MM.1S (cell line): ENCODE measurements around the gene ATXN1.

ENCODE experiments used
- EZH2 ChIP-seq: fragments of 300-600 bp; sonication (generic); optimal IDR thresholded peaks from 2 replicates; pipeline ENCODE3; 2017; ENCODE audit warnings: low read depth, mild to moderate bottlenecking, antibody characterized with exemption, low read length, mixed read lengths
- TF ChIP-seq, protein P1 (sequence below): fragments of 300-600 bp; sonication (generic); IDR thresholded peaks from 2 replicates; pipeline ENCODE4 v1.5.1; 2016; ENCODE audit warnings: antibody characterized with exemption, low read length, mixed read lengths

DNA sequence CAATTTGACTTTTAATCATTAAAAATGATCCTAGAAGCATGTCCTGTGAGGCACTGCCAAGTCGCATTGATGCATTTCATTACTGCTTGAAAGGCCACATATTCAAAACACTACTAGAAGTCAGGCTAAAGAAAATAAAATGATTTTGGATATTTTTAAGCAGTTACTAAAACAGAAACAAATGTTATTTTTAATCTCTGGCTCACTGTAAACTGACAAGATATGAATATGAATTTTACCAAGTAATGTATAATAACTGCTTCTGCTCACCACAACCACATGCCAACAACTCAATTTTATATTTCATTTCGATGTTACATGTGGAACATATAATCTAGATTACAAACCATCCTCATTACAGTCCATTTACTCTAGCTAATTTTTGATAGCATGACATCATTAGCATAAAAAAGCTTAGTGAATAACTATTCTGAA is 90.6 kb downstream of the ATXN1 start:
- TF ChIP-seq, protein P1, sequence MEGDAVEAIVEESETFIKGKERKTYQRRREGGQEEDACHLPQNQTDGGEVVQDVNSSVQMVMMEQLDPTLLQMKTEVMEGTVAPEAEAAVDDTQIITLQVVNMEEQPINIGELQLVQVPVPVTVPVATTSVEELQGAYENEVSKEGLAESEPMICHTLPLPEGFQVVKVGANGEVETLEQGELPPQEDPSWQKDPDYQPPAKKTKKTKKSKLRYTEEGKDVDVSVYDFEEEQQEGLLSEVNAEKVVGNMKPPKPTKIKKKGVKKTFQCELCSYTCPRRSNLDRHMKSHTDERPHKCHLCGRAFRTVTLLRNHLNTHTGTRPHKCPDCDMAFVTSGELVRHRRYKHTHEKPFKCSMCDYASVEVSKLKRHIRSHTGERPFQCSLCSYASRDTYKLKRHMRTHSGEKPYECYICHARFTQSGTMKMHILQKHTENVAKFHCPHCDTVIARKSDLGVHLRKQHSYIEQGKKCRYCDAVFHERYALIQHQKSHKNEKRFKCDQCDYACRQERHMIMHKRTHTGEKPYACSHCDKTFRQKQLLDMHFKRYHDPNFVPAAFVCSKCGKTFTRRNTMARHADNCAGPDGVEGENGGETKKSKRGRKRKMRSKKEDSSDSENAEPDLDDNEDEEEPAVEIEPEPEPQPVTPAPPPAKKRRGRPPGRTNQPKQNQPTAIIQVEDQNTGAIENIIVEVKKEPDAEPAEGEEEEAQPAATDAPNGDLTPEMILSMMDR: no peak
- no peak for TF ChIP-seq EZH2
